8988T (cell line): ENCODE measurements around the gene ADAM8.

ENCODE experiments used
- DNase-seq: peaks from one replicate; pipeline ENCODE4 v3.0.0; 2011

ADAM8 gene

GRCh38 chr10:133281084-133281483 is 4.4 kb upstream of the ADAM8 start:
- no peak for DNase-seq

GRCh38 chr10:133280391-133281059 is 3.9 kb upstream of the ADAM8 start:
- peak; percentile 44 for DNase-seq

GRCh38 chr10:133279326-133280226 is 2.9 kb upstream of the ADAM8 start:
- no peak for DNase-seq

- DNase-seq = peak; percentile 83
Measured at GRCh38 chr10:133278577-133279265, 2.1 kb upstream of the ADAM8 start.

- DNase-seq = no peak
Measured at GRCh38 chr10:133277993-133278576, 1.4 kb upstream of the ADAM8 start.

- no peak for DNase-seq
Measured at GRCh38 chr10:133277277-133277992, 767 bp upstream of the ADAM8 start.

- no peak for DNase-seq
Measured at GRCh38 chr10:133276100-133276434, 601 bp downstream of the ADAM8 start.

- peak; percentile 80 for DNase-seq
Measured at GRCh38 chr10:133275684-133276092, 980 bp downstream of the ADAM8 start.

- peak; percentile 94 for DNase-seq
Measured at GRCh38 chr10:133274751-133275683, 1.7 kb downstream of the ADAM8 start.

- DNase-seq = no peak
Measured at GRCh38 chr10:133273534-133274143, 3.0 kb downstream of the ADAM8 start.

- DNase-seq = no peak
Measured at GRCh38 chr10:133272964-133273420, 3.7 kb downstream of the ADAM8 start.

GRCh38 chr10:133272301-133272963 is 4.2 kb downstream of the ADAM8 start:
- DNase-seq = no peak

- DNase-seq = no peak
Measured at GRCh38 chr10:133271521-133272300, 5.0 kb downstream of the ADAM8 start.

GRCh38 chr10:133270773-133271297 is 5.8 kb downstream of the ADAM8 start:
- DNase-seq = no peak

GRCh38 chr10:133270204-133270603 is 6.5 kb downstream of the ADAM8 start:
- no peak for DNase-seq

GRCh38 chr10:133269367-133269766 is 7.3 kb downstream of the ADAM8 start:
- DNase-seq = no peak

- DNase-seq = no peak
Measured at GRCh38 chr10:133268532-133268931, 8.1 kb downstream of the ADAM8 start.

- DNase-seq = no peak
Measured at GRCh38 chr10:133267829-133268228, 8.8 kb downstream of the ADAM8 start.

GRCh38 chr10:133267293-133267692 is 9.4 kb downstream of the ADAM8 start:
- DNase-seq = no peak
